ENCODE data around the gene COX7C. TPM values are rescaled to one million over a fixed set of nuclear protein-coding genes. Genes with fewer than 3 reads are reported as not detected.
A peak's percentile ranks its signal among the peaks of the same experiment; 100 is the strongest.

COX7C gene
- total RNA-seq, 1 experiment from 2014 or later = 859 TPM

DNA sequence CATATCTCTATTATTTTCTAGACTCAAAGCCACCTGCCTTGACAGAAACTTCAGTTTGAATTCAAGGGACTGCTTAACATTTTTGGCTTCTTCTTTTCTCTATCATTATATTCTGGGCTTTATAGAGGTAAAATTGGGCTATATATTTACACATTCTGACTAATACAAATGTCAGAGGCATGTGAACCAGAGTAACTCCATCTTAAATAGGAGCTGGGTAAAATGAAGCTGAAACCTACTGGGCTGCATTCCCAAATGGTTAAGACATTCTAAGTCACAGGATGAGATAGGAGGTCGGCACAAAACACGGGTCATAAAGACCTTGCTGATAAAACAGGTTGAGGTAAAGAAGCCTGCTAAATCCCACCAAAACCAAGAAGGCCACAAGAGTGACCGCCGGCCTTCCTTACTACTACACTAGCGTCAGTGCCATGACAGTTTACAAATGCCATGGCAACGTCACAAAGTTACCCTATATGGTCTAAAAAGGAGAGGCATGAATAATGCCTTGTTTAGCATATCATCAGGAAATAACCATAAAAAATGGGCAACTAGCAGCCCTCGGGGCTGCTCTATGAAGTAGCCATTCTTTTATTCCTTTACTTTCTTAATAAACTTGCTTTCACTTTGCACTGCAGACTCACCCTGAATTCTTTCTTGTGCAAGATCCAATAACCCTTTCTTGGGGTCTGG is 44.8 kb upstream of the COX7C start:
- intact Hi-C loops (cut with micrococcal nuclease; ENCODE audit: unreplicated experiment) = no loop called here
- BruUV-seq (replicated peaks) = no TSS peak

GRCh38 chr5:86579502-86579901 is 38.2 kb upstream of the COX7C start:
- BruUV-seq (replicated peaks) = no TSS peak
- Mint-ChIP-seq H3K27me3 (ENCODE audit: unreplicated experiment) (no peaks in the 10 kb centered on the region), H3K36me3 (ENCODE audit: insufficient read depth, unreplicated experiment) (no peaks in the 10 kb centered on the region), H3K4me1 (ENCODE audit: low read depth, unreplicated experiment) (no peaks in the 10 kb centered on the region), H3K9me3 (ENCODE audit: low read depth, unreplicated experiment) (no peaks in the 10 kb centered on the region), H3K4me3 (ENCODE audit: low read depth, unreplicated experiment) (no peak overlapping the region), H3K27ac (ENCODE audit: unreplicated experiment) (no peak overlapping the region)
- CTCF ChIA-PET = no interaction called here
- intact Hi-C loops (cut with micrococcal nuclease; ENCODE audit: unreplicated experiment) = no loop called here
- TF ChIP-seq, protein P1, sequence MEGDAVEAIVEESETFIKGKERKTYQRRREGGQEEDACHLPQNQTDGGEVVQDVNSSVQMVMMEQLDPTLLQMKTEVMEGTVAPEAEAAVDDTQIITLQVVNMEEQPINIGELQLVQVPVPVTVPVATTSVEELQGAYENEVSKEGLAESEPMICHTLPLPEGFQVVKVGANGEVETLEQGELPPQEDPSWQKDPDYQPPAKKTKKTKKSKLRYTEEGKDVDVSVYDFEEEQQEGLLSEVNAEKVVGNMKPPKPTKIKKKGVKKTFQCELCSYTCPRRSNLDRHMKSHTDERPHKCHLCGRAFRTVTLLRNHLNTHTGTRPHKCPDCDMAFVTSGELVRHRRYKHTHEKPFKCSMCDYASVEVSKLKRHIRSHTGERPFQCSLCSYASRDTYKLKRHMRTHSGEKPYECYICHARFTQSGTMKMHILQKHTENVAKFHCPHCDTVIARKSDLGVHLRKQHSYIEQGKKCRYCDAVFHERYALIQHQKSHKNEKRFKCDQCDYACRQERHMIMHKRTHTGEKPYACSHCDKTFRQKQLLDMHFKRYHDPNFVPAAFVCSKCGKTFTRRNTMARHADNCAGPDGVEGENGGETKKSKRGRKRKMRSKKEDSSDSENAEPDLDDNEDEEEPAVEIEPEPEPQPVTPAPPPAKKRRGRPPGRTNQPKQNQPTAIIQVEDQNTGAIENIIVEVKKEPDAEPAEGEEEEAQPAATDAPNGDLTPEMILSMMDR (IDR thresholded peaks at IDR 0.05; ENCODE audit: unreplicated experiment) = no peak
- no peak for DNase-seq

More for the DNA sequence above, 44.8 kb upstream of the COX7C start:
- H3K27me3 Mint-ChIP-seq (ENCODE audit: unreplicated experiment) = no peaks in the 10 kb centered on the region
- H3K4me3 Mint-ChIP-seq (ENCODE audit: low read depth, unreplicated experiment) = no peak overlapping the region
- CTCF ChIA-PET = no interaction called here
- no peak overlapping the region for H3K27ac Mint-ChIP-seq (ENCODE audit: unreplicated experiment)
- TF ChIP-seq, protein P1 (IDR thresholded peaks at IDR 0.05; ENCODE audit: unreplicated experiment) = no peak
- no peak for DNase-seq
- H3K9me3 Mint-ChIP-seq (ENCODE audit: low read depth, unreplicated experiment) = peaks cover 3% of the 10 kb centered on the region
- H3K36me3 Mint-ChIP-seq (ENCODE audit: insufficient read depth, unreplicated experiment) = peaks cover 6% of the 10 kb centered on the region
- peaks cover 10% of the 10 kb centered on the region for H3K4me1 Mint-ChIP-seq (ENCODE audit: low read depth, unreplicated experiment)

- no peaks in the 10 kb centered on the region for H3K36me3 Mint-ChIP-seq (ENCODE audit: insufficient read depth, unreplicated experiment)
- CTCF ChIA-PET = no interaction called here
- intact Hi-C loops (cut with micrococcal nuclease; ENCODE audit: unreplicated experiment) = no loop called here
- no TSS peak for BruUV-seq (replicated peaks)
- no peaks in the 10 kb centered on the region for H3K9me3 Mint-ChIP-seq (ENCODE audit: low read depth, unreplicated experiment)
- H3K4me1 Mint-ChIP-seq (ENCODE audit: low read depth, unreplicated experiment) = peaks cover 11% of the 10 kb centered on the region
- TF ChIP-seq, protein P1 (IDR thresholded peaks at IDR 0.05; ENCODE audit: unreplicated experiment) = no peak
- H3K4me3 Mint-ChIP-seq (ENCODE audit: low read depth, unreplicated experiment) = no peak overlapping the region
- no peak overlapping the region for H3K27ac Mint-ChIP-seq (ENCODE audit: unreplicated experiment)
- DNase-seq = peak; percentile 42
- no peaks in the 10 kb centered on the region for H3K27me3 Mint-ChIP-seq (ENCODE audit: unreplicated experiment)
Measured at GRCh38 chr5:86596476-86596875, 21.3 kb upstream of the COX7C start.

- Mint-ChIP-seq H3K4me3 (ENCODE audit: low read depth, unreplicated experiment) (no peak overlapping the region), H3K36me3 (ENCODE audit: insufficient read depth, unreplicated experiment) (no peaks in the 10 kb centered on the region), H3K9me3 (ENCODE audit: low read depth, unreplicated experiment) (peaks cover 11% of the 10 kb centered on the region), H3K4me1 (ENCODE audit: low read depth, unreplicated experiment) (no peaks in the 10 kb centered on the region), H3K27ac (ENCODE audit: unreplicated experiment) (no peak overlapping the region), H3K27me3 (ENCODE audit: unreplicated experiment) (no peaks in the 10 kb centered on the region)
- no TSS peak for BruUV-seq (replicated peaks)
- CTCF ChIA-PET = no interaction called here
- TF ChIP-seq, protein P1 (IDR thresholded peaks at IDR 0.05; ENCODE audit: unreplicated experiment) = no peak
- intact Hi-C loops (cut with micrococcal nuclease; ENCODE audit: unreplicated experiment) = no loop called here
- DNase-seq = no peak
Measured at GRCh38 chr5:86605881-86606280, 11.9 kb upstream of the COX7C start.
